ENCODE data around the gene LARGE1.

The LARGE1 gene

DNA sequence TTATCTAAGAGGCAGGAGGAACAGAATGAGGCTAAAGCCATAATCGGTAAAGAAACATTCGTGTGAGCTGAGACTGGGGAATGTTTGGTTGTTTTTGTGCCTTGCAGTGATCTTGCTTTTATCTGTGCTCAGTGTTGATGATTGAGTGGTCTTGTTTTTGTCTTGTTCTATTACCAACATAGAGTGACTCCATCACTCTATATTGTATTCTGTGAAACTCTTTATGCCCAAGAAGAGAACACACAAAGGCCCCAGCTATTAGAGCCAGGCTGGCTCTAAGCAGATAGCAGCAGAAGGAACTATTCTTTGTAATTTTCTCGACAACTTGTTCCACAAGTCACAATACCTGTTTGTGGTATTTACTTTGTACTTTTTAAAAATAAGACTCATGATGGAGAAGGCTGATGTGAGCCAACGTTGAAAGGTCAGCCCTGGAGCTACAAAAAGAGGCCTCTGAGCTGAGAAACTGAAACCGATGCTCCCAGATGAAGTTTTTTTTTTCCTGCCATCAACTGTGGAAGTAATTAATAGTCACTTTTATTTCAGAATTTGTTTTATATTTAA, 68.4 kb downstream of the LARGE1 start:
- no peak for DNase-seq

GRCh38 chr22:33851240-33851639, 69.0 kb downstream of the LARGE1 start:
- DNase-seq, result no peak

DNA sequence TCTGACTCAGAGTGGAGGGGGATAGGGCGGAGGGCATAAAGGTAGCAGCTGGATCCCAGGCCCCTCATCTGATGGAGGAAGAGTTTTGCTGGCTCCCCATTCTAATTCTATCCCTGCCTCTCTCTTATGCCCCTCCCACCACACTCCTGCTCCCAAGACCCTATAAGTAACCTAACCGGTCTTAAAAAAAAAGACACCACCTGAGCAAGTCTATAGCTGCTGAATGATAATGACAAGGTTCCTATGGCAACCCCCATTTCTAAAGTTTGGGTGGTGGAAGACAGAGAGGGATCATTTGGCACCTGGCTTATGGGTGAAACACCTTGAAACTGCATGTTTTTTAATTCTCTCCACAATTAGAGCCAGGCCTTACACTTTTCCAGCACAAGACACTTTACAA, 69.6 kb downstream of the LARGE1 start:
- DNase-seq, result no peak

DNA sequence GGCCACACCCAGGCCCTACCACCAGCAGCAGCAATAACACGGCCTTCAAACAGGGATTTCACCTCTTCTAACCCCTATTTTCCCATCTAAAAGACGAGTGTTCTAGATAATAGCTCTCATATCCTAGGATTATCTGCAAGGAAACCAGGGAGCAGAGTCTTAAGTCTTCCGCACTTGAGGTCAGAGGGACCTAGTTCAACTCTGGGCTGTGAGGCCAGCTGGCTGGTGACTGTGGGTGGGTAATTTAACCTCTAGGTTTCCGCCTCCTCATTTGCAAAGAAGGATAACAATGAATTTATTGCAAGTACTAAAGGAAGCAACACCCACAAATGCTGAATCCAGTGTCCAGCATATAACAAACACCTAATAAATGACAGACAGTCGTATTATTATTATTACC, 70.1 kb downstream of the LARGE1 start:
- DNase-seq, result no peak

GRCh38 chr22:33848251-33848650, 72.0 kb downstream of the LARGE1 start:
- DNase-seq, result no peak

DNA sequence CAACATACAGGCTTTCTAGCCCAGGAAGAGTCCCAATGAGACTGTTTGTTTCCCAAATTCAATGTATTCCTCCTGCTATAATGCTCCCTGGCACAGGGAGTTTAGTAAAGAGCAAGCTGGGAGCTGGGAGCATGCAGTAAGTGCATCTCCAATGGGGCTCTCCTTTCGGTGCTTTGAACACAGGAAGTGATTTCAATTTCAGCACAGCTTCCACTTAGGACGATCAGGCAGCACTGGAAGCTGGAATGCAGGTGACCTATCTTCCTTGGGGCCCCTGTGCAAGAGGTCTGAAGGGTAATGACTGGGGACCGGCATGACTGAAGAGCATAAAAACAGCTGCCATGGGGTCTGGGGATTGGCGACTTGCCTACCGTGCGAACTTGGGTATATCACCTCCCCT, 76.0 kb downstream of the LARGE1 start:
- no peak for DNase-seq

GRCh38 chr22:33842421-33843094, 77.7 kb downstream of the LARGE1 start:
- DNase-seq, result no peak

DNA sequence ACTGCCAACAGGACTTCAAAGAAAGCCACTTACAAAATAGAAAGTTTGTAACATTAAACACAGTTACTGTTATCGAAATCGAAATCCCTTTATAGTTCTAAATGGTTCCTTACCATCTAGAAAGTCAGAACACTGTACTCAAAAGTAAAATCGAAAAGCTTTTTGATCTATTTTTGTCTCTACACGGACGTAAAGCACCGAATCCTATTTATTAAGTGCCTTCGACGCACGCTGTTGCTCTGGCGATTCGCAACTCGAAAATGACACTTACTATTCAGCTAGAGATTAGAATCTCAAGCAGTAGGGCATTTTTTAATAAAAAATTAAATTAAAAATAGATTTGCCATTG, 78.3 kb downstream of the LARGE1 start:
- DNase-seq, result no peak

DNA sequence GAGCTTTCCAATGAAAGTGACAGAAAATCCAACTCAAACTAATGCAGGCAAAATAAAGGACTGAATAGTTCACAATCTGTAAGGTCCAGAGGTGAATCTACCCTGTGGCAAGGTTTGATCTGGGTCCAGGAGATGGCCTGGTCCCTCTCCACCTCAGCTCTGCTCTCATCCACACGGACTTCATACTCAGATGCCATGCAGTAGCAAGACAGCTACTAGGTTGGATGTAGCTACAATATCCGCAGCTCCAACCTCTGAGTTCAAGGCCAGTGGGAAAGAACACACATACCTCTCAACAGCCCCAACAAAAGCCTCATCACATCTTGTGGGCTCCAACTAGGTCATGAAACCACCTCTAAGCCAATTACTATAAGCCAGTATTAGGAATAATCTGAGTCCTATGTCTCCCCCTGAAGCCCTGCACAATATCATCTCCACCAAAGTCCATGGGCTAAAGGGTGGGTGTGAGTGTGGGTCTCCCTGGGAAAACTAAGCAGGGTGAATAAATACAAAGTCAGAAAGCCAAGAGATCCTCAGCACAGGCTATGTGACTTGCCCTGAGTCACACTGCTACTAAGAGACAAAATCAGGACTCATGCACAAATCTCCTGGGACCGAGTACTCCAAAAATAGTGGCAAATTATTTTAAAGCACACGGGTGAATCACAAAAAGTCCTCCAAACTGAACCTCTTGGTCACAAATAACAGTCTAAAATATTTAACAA, 78.8 kb downstream of the LARGE1 start:
- no peak for DNase-seq

DNA sequence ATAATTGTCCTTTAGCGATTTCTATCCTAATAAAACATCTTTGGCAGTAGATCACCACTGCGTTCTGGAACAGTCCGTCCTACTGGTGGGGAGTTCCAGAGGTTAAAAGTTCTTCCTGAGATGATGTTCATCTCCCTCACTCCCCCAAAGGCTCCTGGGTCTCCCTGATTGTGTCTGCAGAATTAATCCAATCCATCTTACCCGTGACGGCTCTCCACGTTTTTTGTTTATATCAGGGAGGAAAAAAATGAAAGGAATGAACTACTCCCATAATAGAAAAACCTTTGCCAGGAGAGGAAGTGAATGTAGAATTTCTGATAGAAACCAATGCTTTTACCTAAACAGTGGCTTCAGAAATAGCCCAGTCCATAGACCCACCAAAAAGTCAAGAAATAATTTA, 81.6 kb downstream of the LARGE1 start:
- no peak for DNase-seq

- DNase-seq, result no peak
These were observed 82.5 kb downstream of the LARGE1 start for GRCh38 chr22:33837826-33838225.

DNA sequence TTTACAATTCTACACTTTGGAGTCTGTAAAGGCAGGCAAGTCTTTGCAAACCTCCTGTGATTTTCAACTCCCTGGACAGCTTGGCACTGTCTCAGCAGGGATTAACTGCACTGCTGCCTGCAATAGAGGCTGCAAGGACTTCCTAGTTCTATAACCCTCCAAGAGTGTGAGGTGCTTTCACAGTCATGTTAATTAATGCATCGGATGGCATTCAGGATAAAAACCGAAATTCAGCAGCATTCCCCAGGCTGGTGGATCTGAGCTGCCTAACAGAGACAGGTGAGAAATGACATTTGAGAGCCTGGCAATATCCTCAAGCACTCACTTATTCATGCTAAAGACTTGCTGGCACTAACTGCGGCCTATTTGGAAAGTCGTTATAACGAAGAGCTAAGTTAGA, 85.0 kb downstream of the LARGE1 start:
- no peak for DNase-seq

- DNase-seq, result no peak
These were observed 87.6 kb downstream of the LARGE1 start for GRCh38 chr22:33832558-33833151.

- no peak for DNase-seq
These were observed 88.6 kb downstream of the LARGE1 start for GRCh38 chr22:33831651-33832050.

GRCh38 chr22:33831207-33831606, 89.1 kb downstream of the LARGE1 start:
- DNase-seq, result no peak

GRCh38 chr22:33829546-33830280, 90.6 kb downstream of the LARGE1 start:
- no peak for DNase-seq

DNA sequence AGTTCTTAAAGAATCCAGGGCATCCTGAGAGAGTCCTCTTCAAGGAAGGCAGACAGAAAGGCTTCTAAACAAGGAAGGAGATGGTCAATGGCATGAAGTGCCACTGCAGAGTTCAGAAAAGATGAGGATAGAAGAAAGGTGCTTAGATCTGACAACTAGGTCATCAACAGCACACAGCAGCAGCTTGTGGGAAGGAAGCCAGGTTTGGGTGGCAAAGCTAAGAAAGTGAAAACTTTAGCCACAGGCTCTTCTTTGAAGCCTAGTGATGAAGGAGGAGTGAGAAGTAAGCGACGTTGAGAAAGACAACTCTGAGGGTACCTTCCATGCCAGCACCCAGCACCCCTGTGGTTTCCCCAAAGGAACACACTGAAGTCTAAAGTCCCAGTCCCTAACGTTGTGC, 92.0 kb downstream of the LARGE1 start:
- DNase-seq, result no peak

GRCh38 chr22:33825761-33826160, 94.5 kb downstream of the LARGE1 start:
- DNase-seq, result no peak

GRCh38 chr22:33823552-33823951, 96.7 kb downstream of the LARGE1 start:
- DNase-seq, result no peak

- no peak for DNase-seq
These were observed 99.0 kb downstream of the LARGE1 start for GRCh38 chr22:33821290-33821689.

DNA sequence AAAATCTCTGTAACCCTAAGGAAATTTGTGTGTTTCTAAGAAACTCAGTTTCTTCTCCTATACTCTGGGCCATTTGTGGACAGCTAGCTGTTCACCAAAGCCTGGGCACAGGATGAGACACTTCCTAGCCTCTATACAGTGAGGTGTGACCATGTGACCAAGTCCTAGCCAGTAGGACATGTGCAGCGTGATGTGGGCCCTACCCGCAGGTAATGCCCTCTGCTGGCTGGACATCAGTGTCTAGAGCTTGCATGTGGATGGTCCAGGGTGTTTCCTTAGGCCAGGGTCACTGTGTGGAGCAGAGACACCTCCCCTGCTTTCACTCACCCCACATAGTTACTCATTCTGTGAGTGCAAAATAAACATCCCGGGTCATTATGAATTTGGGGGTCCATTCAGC, 100.5 kb downstream of the LARGE1 start:
- no peak for DNase-seq

GRCh38 chr22:33817512-33818127, 102.7 kb downstream of the LARGE1 start:
- DNase-seq, result no peak

GRCh38 chr22:33812360-33812977, 107.8 kb downstream of the LARGE1 start:
- DNase-seq, result no peak

Data from activated CD8-positive, alpha-beta memory T cell treated with anti-CD3 and anti-CD28 coated beads, Interleukin-2, amount 50 U/mL, for 4 hours (primary cell).